ENCODE data around the gene KPNA2. TPM values are rescaled to one million over a fixed set of nuclear protein-coding genes. Genes with fewer than 3 reads are reported as not detected.
"Not testable (repeated sequence)": the region's sequence is repeated elsewhere in the genome, so short reads cannot be mapped to it uniquely, and the experiment has no call there.

Gene KPNA2
- total RNA-seq, 2 experiments from 2014 or later, result 227 TPM

DNA sequence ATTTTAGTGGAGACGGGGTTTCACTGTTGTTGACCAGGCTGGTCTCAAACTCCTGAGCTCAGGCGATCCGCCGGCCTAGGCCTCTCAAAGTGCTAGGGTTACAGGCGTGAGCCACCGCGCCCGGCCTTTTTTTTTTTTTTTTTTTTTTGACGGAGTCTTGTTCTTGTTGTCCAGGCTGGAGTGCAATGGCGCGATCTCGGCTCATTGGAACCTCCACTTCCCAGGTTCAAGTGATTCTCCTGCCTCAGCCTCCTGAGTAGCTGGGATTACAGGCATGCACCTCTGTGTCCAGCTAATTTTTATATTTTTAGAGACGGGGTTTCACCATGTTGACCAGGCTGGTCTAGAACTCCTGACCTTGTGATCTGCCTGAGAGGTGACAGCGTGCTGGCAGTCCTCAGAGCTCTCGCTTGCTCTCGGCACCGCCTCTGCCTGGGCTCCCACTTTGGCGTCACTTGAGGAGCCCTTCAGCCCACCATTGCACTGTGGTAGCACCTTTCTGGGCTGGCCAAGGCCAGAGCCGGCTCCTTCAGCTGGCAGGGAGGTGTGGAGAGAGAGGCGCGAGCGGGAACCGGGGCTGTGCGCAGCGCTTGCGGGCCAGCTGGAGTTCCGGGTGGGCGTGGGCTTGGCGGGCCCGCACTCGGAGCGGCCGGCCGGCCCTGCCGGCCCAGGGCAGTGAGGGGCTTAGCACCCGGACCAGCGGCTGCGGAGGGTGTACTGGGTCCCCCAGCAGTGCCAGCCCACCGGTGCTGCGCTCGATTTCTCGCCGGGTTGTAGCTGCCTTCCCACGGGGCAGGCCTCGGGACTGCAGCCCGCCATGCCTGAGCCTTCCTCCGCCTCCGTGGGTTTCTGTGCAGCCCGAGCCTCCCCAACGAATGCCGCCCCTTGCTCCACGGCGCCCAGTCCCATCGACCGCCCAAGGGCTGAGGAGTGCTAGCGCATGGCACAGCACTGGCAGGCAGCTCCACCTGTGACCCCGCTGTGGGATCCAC is 16.1 kb downstream of the KPNA2 start:
- CTCF ChIA-PET, H3K27ac Mint-ChIP-seq, H3K4me1 Mint-ChIP-seq, DNase-seq, H3K9me3 Mint-ChIP-seq, H3K27me3 Mint-ChIP-seq, H3K4me3 Mint-ChIP-seq: not testable (repeated sequence)
- peaks cover 20% of the 10 kb centered on the region for H3K36me3 Mint-ChIP-seq (ENCODE audit: low read depth)
- POLR2A ChIA-PET, result interaction anchor here (1.0 kb wide), 1 partner anchor 167 kb away, joined by 3 read pairs; no protein-coding TSS in a partner anchor

DNA sequence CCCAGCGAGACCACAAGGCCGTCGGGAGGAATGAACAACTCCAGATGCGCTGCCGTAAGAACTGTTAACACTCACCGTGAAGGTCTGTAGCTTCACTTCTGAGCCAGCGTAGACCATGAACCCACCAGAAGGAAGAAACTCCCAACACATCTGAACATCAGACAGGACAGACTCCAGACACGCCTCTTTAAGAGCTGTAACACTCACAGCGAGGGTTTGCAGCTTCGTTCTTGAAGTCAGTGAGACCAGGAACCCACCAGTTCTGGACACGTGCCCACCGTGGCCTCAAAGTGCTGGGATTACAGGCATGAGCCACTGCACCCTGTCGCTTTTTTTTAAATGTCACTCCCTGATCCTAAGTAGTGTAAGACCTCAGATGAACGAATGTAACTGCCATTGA is 17.3 kb downstream of the KPNA2 start:
- POLR2A ChIA-PET, result no interaction called here
- Mint-ChIP-seq H3K9me3 (no peaks in the 10 kb centered on the region), H3K36me3 (ENCODE audit: low read depth) (peaks cover 11% of the 10 kb centered on the region), H3K4me1 (peaks cover 1% of the 10 kb centered on the region), H3K27me3 (peaks cover 2% of the 10 kb centered on the region), H3K27ac (no peak overlapping the region), H3K4me3 (no peak overlapping the region)
- CTCF ChIA-PET, result no interaction called here
- no peak for DNase-seq

DNA sequence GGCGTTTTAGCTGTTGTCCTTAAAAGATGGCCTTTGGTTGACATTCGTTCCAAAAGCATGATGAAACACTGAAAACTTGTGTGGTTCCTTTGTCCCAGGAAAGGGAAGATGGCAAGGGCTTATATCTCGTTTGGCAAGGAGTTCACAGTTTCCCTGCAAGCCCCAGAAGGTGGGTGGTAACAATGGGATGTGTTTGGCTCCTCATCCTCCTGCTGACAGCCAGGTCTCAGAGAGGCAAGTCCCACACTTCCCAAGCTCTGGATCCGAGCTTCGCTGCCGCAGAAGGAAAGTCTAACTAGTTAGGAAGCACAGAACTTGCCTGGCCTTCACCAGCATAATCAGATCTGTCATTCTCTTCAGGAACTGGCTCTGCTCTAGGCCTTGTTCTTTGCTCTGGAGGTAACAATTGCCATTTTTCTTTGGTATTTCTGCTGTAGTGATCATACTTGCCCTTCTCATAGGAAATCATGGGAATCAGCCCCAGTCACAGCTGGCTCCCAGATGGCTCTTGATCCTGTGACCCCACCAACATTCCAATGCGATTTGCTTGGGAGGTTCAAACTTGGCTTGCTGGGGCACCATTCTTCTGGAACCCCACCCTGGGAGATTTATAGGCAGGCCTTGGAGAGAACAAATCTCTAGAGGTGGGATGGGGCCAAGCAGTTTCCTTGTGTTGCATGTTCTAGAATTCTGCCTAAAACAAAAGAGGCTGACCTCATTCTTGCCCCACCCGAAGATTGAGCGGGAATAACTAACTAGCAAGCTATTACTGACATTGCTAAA is 17.9 kb downstream of the KPNA2 start:
- ChIA-PET POLR2A (no interaction called here), CTCF (no interaction called here)
- H3K27me3 Mint-ChIP-seq, result peaks cover 2% of the 10 kb centered on the region
- no peak for DNase-seq
- H3K4me3 Mint-ChIP-seq, result no peak overlapping the region
- H3K27ac Mint-ChIP-seq, result no peak overlapping the region
- H3K9me3 Mint-ChIP-seq, result no peaks in the 10 kb centered on the region
- H3K4me1 Mint-ChIP-seq, result peaks cover 1% of the 10 kb centered on the region
- peaks cover 8% of the 10 kb centered on the region for H3K36me3 Mint-ChIP-seq (ENCODE audit: low read depth)

DNA sequence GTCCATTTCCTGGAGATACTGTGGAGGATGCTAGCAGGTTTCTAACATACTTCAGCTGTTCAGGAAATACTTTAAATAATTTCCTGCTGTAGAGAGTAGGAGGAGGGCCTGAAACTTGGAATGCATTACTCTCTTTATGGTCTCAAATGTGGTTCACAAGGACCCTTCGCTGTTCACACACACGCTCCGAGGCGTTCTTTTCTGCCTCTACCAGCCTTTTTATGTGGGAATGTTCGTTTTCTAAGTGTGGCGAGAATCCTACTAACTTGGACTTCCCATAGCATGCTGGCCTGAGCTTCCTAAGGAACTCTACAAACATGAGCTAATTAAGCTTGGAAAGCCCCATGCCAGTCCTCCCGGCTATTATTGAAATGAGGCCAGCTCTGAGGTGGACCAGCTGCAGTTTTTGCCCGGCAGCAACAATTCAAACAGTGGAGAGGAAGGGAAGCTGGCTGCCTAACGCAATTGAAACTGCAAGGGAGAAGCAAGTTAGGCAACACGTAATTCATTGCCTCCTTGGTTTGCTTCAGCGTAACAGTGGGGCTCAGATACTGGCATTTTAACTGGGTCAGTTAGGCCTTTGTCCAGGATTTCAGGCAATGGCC is 18.9 kb downstream of the KPNA2 start:
- Mint-ChIP-seq H3K9me3 (no peaks in the 10 kb centered on the region), H3K27ac (no peak overlapping the region), H3K4me1 (peaks cover 1% of the 10 kb centered on the region), H3K4me3 (no peak overlapping the region), H3K27me3 (peaks cover 2% of the 10 kb centered on the region), H3K36me3 (ENCODE audit: low read depth) (peaks cover 2% of the 10 kb centered on the region)
- no peak for DNase-seq
- ChIA-PET CTCF (interaction anchor here (0.7 kb wide), 1 partner anchor 716 kb away, joined by 3 read pairs; no protein-coding TSS in a partner anchor), POLR2A (interaction anchor here (1.0 kb wide), 1 partner anchor 19 kb away, joined by 3 read pairs; the partner anchor contains the start of gene KPNA2)

DNA sequence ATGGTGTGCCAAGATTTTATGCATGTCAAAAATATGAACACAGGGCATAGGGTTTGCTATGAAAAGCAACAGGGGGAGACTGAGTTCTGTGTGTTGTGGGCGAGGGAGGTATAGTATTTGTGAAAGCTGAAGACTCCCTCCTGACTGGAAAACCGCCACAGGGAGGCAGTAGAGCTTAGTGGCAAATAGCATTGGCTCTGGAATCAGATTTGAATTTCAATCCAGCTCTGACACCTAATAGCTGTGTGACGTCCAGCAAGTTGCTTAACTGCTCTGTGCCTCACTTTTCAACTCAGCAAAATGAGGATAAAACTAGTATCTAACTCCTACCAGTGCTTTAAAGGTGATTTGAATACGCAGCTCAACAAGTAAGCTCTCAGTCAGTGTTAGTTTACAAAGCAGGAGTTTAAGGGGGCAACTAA is 22.0 kb downstream of the KPNA2 start:
- Mint-ChIP-seq H3K4me3 (no peak overlapping the region), H3K27me3 (peaks cover 2% of the 10 kb centered on the region), H3K36me3 (ENCODE audit: low read depth) (no peaks in the 10 kb centered on the region), H3K4me1 (peaks cover 7% of the 10 kb centered on the region), H3K9me3 (no peaks in the 10 kb centered on the region), H3K27ac (no peak overlapping the region)
- POLR2A ChIA-PET, result interaction anchor here (1.1 kb wide), 1 partner anchor 13 kb away, joined by 7 read pairs; no protein-coding TSS in a partner anchor
- DNase-seq, result peak; percentile 62
- CTCF ChIA-PET, result interaction anchor here (1.0 to 2.5 kb wide), 11 partner anchors 21 to 411 kb away, joined by 3 to 10 read pairs (median 5); no protein-coding TSS in a partner anchor

DNA sequence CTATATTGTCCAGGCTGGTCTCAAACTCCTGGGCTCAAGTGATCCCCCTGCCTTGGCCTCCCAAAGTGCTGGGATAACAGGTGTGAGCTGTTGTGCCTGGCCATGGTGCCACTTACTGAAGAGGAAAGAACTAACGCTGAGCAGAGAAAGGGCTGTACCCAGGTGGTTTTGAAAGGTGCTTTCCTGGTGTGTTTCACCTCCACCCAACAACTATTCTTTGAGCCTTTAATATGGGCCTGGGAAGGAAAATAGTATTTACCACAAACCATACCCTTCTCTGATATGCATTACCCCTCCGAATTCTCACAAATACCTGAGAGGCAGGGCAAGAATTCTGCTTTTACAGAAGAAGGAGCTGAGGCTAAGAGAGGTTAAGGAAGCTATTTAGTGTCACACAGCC is 24.8 kb downstream of the KPNA2 start:
- Mint-ChIP-seq H3K4me1 (peaks cover 7% of the 10 kb centered on the region), H3K4me3 (no peak overlapping the region), H3K27ac (no peak overlapping the region), H3K36me3 (ENCODE audit: low read depth) (no peaks in the 10 kb centered on the region), H3K27me3 (peaks cover 2% of the 10 kb centered on the region), H3K9me3 (no peaks in the 10 kb centered on the region)
- no peak for DNase-seq
- CTCF ChIA-PET, result interaction anchor here (0.9 to 1.4 kb wide), 2 partner anchors 140 to 405 kb away, joined by 3 read pairs; no protein-coding TSS in a partner anchor
- POLR2A ChIA-PET, result interaction anchor here (1.1 to 1.3 kb wide), 2 partner anchors 46 to 402 kb away, joined by 3 to 4 read pairs; no protein-coding TSS in a partner anchor

DNA sequence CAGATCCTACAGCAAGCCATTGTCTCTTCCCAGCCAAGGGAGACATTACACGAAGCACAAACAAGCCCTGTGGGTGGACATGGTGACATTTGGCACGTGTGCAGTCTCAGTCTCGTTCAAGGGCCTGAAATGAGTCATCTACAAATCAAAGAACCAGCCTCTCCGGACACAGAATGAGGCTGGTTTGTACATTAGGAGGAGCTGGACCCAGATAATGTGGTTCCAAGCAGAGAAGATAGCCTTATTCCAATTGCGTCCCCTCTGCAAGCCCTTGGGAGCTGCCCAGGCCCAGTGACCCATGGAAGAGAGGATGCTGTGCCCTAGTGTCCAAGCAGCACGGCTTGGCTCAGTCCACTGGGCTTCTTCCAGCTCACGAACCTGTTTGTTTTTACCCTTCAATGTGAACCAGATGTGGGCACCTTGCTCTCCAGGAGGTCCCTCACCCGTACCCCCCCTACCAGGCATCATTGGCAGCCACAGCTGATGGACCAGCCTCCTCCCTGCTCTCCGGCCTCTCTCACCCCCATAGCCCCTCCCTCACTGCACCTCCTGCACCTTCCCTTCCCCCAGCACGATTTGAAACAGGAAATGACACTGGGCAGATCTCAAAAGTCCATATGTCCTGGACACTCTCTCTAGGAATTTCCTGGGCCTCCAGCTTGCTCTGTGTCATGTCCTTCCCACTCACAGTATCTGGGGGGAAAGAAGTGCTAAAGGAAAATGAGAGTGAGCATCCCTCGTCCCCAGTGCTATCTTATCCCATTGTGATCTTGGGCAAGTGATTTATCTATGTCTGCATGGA is 26.2 kb downstream of the KPNA2 start:
- Mint-ChIP-seq H3K27me3 (peaks cover 2% of the 10 kb centered on the region), H3K4me3 (no peak overlapping the region), H3K36me3 (ENCODE audit: low read depth) (no peaks in the 10 kb centered on the region), H3K4me1 (peaks cover 7% of the 10 kb centered on the region), H3K9me3 (no peaks in the 10 kb centered on the region), H3K27ac (no peak overlapping the region)
- no peak for DNase-seq
- ChIA-PET CTCF (no interaction called here), POLR2A (interaction anchor here (1.1 kb wide), 1 partner anchor 400 kb away, joined by 4 read pairs; no protein-coding TSS in a partner anchor)

DNA sequence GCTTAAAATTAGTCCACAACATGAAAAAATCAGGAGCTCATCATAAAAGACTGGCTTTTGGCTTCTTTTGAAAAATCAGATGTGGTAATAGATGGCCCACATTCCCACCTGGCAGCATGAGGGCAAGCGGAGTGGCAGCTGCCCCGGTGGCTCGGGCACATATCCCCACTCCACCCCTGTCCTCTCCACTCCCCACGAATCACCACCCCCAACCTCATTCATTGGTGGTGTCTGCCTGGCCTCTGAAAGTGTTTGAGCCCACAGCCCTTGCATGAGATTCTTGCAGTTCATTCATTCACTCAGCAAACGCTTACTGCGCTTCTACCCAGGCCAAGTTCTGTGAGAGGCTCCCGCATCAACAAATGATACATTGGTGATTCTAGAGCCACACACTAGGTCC is 29.8 kb downstream of the KPNA2 start:
- POLR2A ChIA-PET, result interaction anchor here (0.9 kb wide), 1 partner anchor 29 kb away, joined by 4 read pairs; the partner anchor contains the start of gene KPNA2
- H3K4me3 Mint-ChIP-seq; H3K4me1 Mint-ChIP-seq; H3K27ac Mint-ChIP-seq; CTCF ChIA-PET; H3K27me3 Mint-ChIP-seq; DNase-seq; H3K9me3 Mint-ChIP-seq; H3K36me3 Mint-ChIP-seq (ENCODE audit: low read depth): not testable (repeated sequence)

DNA sequence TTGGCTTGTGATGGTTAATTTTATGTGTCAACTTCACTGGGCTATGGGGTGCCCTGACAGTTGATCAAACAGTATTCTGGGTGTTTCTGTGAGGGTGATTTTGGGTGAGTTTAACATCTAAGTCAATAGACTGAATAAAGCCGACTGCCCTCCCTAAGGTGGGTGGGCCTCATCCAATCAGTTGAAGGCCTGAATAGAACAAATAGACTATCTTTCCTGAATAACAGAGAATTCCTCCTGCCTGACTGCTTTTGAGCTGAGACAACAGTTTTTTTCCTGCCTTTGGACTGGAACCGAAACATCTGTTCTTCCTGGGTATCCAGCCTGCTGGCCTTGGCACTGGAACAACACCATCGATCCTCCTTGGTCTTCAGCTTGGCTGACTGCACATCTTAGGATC is 33.0 kb downstream of the KPNA2 start:
- CTCF ChIA-PET; POLR2A ChIA-PET; H3K27ac Mint-ChIP-seq; H3K36me3 Mint-ChIP-seq (ENCODE audit: low read depth); DNase-seq; H3K4me1 Mint-ChIP-seq; H3K27me3 Mint-ChIP-seq; H3K4me3 Mint-ChIP-seq; H3K9me3 Mint-ChIP-seq: not testable (repeated sequence)

DNA sequence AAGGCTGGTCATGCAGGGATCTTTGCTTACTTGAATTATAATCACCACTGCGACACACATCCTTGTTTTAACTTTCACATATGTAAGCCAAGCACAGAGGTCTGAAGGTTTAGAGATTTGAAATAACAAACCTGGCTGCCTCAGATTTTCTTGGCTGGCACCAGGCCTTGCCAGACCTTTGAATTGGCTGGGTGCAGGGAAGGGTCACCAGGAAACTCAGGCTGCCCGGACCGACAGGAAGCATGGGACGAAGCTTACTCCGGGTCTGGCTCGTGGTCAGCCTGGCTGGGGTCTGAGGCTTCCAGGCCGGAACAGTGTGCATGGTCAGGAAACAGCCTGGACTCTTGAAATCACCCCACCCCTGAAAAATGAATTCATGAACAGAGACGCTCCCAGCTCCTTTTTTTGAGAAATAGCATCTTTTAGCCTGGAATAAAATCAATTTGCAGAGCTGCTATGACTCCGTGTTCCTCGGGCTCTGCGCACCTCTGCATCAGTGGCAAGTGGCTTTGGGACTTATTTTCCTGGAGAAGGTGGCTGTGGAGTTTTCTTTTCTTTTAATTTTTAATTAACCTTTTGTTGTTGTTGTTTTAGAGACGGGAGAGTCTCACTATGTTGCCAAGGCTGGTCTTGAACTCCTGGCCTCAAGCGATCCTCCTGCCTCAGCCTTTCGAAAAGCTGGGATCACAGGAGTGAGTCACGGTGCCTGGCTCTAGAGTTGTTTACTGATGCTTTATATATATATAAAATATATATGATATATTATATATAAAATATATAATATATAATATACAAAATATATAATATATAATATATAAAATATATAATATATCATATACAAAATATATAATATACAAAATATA is 35.3 kb downstream of the KPNA2 start:
- H3K4me3 Mint-ChIP-seq; H3K27me3 Mint-ChIP-seq; H3K9me3 Mint-ChIP-seq; CTCF ChIA-PET; POLR2A ChIA-PET; H3K36me3 Mint-ChIP-seq (ENCODE audit: low read depth); H3K27ac Mint-ChIP-seq; H3K4me1 Mint-ChIP-seq; DNase-seq: not testable (repeated sequence)

DNA sequence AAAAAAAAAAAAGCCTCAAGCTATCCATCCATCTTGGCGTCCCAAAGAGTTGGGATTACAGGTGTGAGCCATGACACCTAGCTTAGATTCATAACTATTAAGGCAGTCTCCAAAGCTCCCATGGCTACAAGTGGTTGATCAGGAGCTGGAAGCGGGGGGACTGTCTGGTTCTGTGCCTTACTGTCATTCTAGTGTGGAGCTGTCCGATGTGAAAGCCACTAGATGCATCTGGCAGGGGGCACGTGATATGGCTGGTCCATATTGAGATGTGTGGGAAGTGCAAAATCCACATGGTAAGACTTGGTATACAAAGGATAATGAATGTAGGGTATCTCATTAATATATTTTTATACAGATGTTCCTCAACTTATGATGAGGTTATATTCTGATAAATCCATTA is 38.7 kb downstream of the KPNA2 start:
- H3K36me3 Mint-ChIP-seq (ENCODE audit: low read depth), result no peaks in the 10 kb centered on the region
- no peak for DNase-seq
- H3K27me3 Mint-ChIP-seq, result no peaks in the 10 kb centered on the region
- H3K4me1 Mint-ChIP-seq, result no peaks in the 10 kb centered on the region
- no peaks in the 10 kb centered on the region for H3K9me3 Mint-ChIP-seq
- ChIA-PET CTCF (interaction anchor here (0.6 kb wide), 1 partner anchor 539 kb away, joined by 3 read pairs; no protein-coding TSS in a partner anchor), POLR2A (no interaction called here)
- H3K4me3 Mint-ChIP-seq, result no peak overlapping the region
- no peak overlapping the region for H3K27ac Mint-ChIP-seq

All from activated CD4-positive, alpha-beta memory T cell treated with anti-CD3 and anti-CD28 coated beads, Interleukin-2, amount 10 ng/mL, durations not matched to agents 7 days and 5 days (primary cell).